ENCODE measurements around the gene KRT35.

- TF ChIP-seq CTCF (IDR thresholded peaks at IDR 0.05) (no peak), POLR2A (IDR thresholded peaks at IDR 0.05) (no peak)
Measured at GRCh38 chr17:41434005-41434404, 46.9 kb downstream of the KRT35 start.
